Endothelial cell of umbilical vein (primary cell): ENCODE data around the gene DNASE1. TPM values are rescaled to one million over a fixed set of nuclear protein-coding genes. Genes with fewer than 3 reads are reported as not detected.

Experiments used
- Bru-seq: library from RNA; stranded (reverse); fragments of 400-500 nt; gene quantifications from one replicate; lab custom pipeline; 2021; lab: Mats Ljungman, UMichigan
- BruChase-seq, 2 experiments: library from RNA; stranded (reverse); fragments of 400-500 nt; gene quantifications; one replicate each; lab custom pipeline; 2021; lab: Mats Ljungman, UMichigan
- BruUV-seq: library from RNA; stranded (reverse); fragments of 400-500 nt; replicated peaks from 2 replicates; lab custom pipeline; 2021; lab: Mats Ljungman, UMichigan
- CTCF ChIA-PET: fragments of 300-600, 350-600 bp; sonication (Branson Sonifier 250); formaldehyde crosslinking; loops from one replicate; lab custom pipeline; 2021; ENCODE audit warnings: antibody characterized with exemption, inconsistent platforms; lab: Charles Lee
- POLR2A ChIA-PET: fragments of 300-600, 350-600 bp; sonication (Branson Sonifier 250); formaldehyde crosslinking; loops from one replicate; lab custom pipeline; 2021; ENCODE audit warnings: antibody characterized with exemption, inconsistent platforms; lab: Charles Lee
- DNase-seq: peaks from one replicate; pipeline ENCODE4 v3.0.0-alpha.2; 2011; ENCODE audit warnings: low read depth, low spot score
- FAIRE-seq: peaks from 2 replicates; lab custom pipeline; 2011; peaks lifted over from hg19 to GRCh38; lab: Jason Lieb, UNC
- H2AFZ ChIP-seq: 2 replicates; pipeline ENCODE4 v1.6.0; 2012; ENCODE audit warnings: low read depth, low read length, control low read depth, inconsistent platforms
- H3K27ac ChIP-seq: 2 replicates; pipeline ENCODE4 v1.5.1; 2011; ENCODE audit warnings: low read depth, mild to moderate bottlenecking, control low read depth, low read length, moderate library complexity; ENCODE audit not compliant: insufficient read depth
- H3K27me3 ChIP-seq, 2 experiments: 2 replicates each; pipeline versions ENCODE4 v1.6.0 to v1.6.1; 2011; ENCODE audit warnings: low read length in 2 of 2, mixed read lengths in 1 of 2; ENCODE audit not compliant: control insufficient read depth in 2 of 2, insufficient read depth in 2 of 2
- H3K36me3 ChIP-seq, 2 experiments: 2 replicates in 1 of 2; 3 replicates in 1 of 2; pipeline ENCODE4 v1.5.1; 2011; ENCODE audit warnings: low read length in 2 of 2, mild to moderate bottlenecking in 1 of 2, moderate library complexity in 1 of 2; ENCODE audit not compliant: control insufficient read depth in 2 of 2, insufficient read depth in 2 of 2; ENCODE audit errors: extremely low read depth in 1 of 2
- H3K4me1 ChIP-seq: 3 replicates; pipeline ENCODE4 v1.5.1; 2011; ENCODE audit warnings: mild to moderate bottlenecking, low read length; ENCODE audit not compliant: control insufficient read depth, insufficient read depth; ENCODE audit errors: extremely low read depth
- H3K4me2 ChIP-seq: 2 replicates; pipeline ENCODE4 v1.6.1; 2011; ENCODE audit warnings: low read length, control low read depth, mixed read lengths; ENCODE audit not compliant: insufficient read depth
- H3K4me3 ChIP-seq, 3 experiments: fragments of 200-600 bp in 1 of 3; sonication (generic), shearing (Covaris generic) in 1 of 3; replicated peaks in 1 of 3; 2 replicates each; pipeline ENCODE4 v1.5.1; 2011 to 2016; ENCODE audit warnings: control low read depth in 3 of 3, low read length in 3 of 3, mild to moderate bottlenecking in 2 of 3, inconsistent platforms in 1 of 3, low read depth in 1 of 3, moderate library complexity in 1 of 3; ENCODE audit not compliant: insufficient read depth in 1 of 3
- H3K79me2 ChIP-seq: 2 replicates; pipeline ENCODE4 v1.6.0; 2012; ENCODE audit warnings: low read length, inconsistent platforms; ENCODE audit not compliant: control insufficient read depth, insufficient read depth
- H3K9ac ChIP-seq: replicated peaks from 2 replicates; pipeline ENCODE3; 2011; ENCODE audit warnings: low read length, control low read depth; ENCODE audit not compliant: insufficient read depth; ENCODE audit errors: extremely low read depth
- H3K9me1 ChIP-seq: replicated peaks from 3 replicates; pipeline ENCODE4 v1.6.0; 2011; ENCODE audit warnings: mild to moderate bottlenecking, low read length; ENCODE audit not compliant: control insufficient read depth, insufficient read depth; ENCODE audit errors: extremely low read depth
- H3K9me3 ChIP-seq: replicated peaks from 2 replicates; pipeline ENCODE4 v1.5.1; 2012; ENCODE audit warnings: low read length, inconsistent platforms; ENCODE audit not compliant: control insufficient read depth, insufficient read depth
- H4K20me1 ChIP-seq: replicated peaks from 2 replicates; pipeline ENCODE3; 2011; ENCODE audit warnings: mild to moderate bottlenecking, low read length; ENCODE audit not compliant: control insufficient read depth, insufficient read depth; ENCODE audit errors: extremely low read depth
- EZH2 ChIP-seq: IDR thresholded peaks from 2 replicates; pipeline ENCODE4 v1.6.1; 2012; ENCODE audit warnings: borderline replicate concordance, low read depth, mild to moderate bottlenecking, moderate library complexity, low read length, inconsistent platforms; ENCODE audit not compliant: severe bottlenecking
- MYC ChIP-seq: IDR thresholded peaks from one replicate; pipeline ENCODE4 v1.6.1; 2011; ENCODE audit warnings: mild to moderate bottlenecking, low read depth, low read length
- dilution Hi-C: fragments of 300-500 bp; cut with MboI; formaldehyde crosslinking; loops from one replicate; pipeline ENCODE4 v1.15.0; 2019; ENCODE audit warnings: low sequenced_read_pairs; ENCODE audit not compliant: extremely low pct_ligation_motif_present
- intact Hi-C: fragments of 100-400 bp; cut with micrococcal nuclease; formaldehyde crosslinking; loops from one replicate; pipeline ENCODE4 v1.10.0; 2022
- long read RNA-seq: library from polyadenylated mRNA; stranded (forward); transcript quantifications from one replicate; pipeline ENCODE4 v2.0.0, GENCODE V29; 2021
- polyA minus RNA-seq, 3 experiments: library from RNA; depleted of rRNA, polyadenylated mRNA; stranded (reverse); fragments of >200 nt; gene quantifications; 1 replicate in 1 of 3; 2 replicates in 2 of 3; pipeline ENCODE4 v1.2.3, GENCODE V29; 2011
- polyA plus RNA-seq, 4 experiments: library from polyadenylated mRNA; depleted of rRNA in 3 of 4; stranded (reverse) in 3 of 4; unstranded in 1 of 4; fragments of >200 nt; gene quantifications; 2 replicates each; pipeline versions ENCODE4 v1.2.1 to v1.2.3, GENCODE V29; 2011 to 2012; ENCODE audit warnings: missing spikeins in 1 of 4
- total RNA-seq: library from RNA; stranded (reverse); gene quantifications from 2 replicates; pipeline ENCODE4 v1.2.3, GENCODE V29; 2021
- TF ChIP-seq, protein P1 (sequence below), 2 donors: IDR thresholded peaks; 1 replicate in 1 of 2; 2 replicates in 1 of 2; pipeline ENCODE4 v1.5.1; 2011; ENCODE audit warnings: low read length in 2 of 2, mild to moderate bottlenecking in 2 of 2, moderate library complexity in 2 of 2, control low read depth in 1 of 2, inconsistent platforms in 1 of 2, low read depth in 1 of 2; ENCODE audit not compliant: insufficient read depth in 1 of 2; ENCODE audit errors: extremely low read depth in 1 of 2

Gene DNASE1, protein sequence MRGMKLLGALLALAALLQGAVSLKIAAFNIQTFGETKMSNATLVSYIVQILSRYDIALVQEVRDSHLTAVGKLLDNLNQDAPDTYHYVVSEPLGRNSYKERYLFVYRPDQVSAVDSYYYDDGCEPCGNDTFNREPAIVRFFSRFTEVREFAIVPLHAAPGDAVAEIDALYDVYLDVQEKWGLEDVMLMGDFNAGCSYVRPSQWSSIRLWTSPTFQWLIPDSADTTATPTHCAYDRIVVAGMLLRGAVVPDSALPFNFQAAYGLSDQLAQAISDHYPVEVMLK
- total RNA-seq, result 12.2 and 13.5 TPM in 2 replicates
- 11.1 and 16.2 TPM in 2 replicates for polyA plus RNA-seq
- 6.4 and 8.0 TPM in 2 replicates for polyA plus RNA-seq (2011; cell fraction: cytosol; rRNA removed)
- 38.4 and 49.4 TPM in 2 replicates for polyA plus RNA-seq (2011; cell fraction: nucleus; rRNA removed)
- 5.3 and 8.5 TPM in 2 replicates for polyA plus RNA-seq (2012)
- 32.7 and 38.0 TPM in 2 replicates for polyA minus RNA-seq
- 1.1 TPM for polyA minus RNA-seq (2011; cell fraction: cytosol; rRNA and poly(A)+ RNA removed)
- polyA minus RNA-seq (2011; cell fraction: nucleus; rRNA and poly(A)+ RNA removed), result 24.5 and 37.3 TPM in 2 replicates
- percentile 44 among the genes with signal in this experiment for Bru-seq, nascent RNA
- percentile 67 among the genes with signal in this experiment for BruChase-seq, experiment 1, labeled RNA remaining after a 6-hour chase
- percentile 59 among the genes with signal in this experiment for BruChase-seq, experiment 2, labeled RNA remaining after a 2-hour chase
- long read RNA-seq, partial matches to known transcripts, result 10 of 29 reads
- long read RNA-seq, other reads (novel, unspliced or antisense), result 19 of 29 reads

GRCh38 chr16:3654249-3654991 is at the start of gene DNASE1:
DNASE1 (plus strand) TSS chr16:3654691; CDS start chr16:3655374, 683 bp downstream.
- FAIRE-seq (peak; percentile 67), DNase-seq (peak; percentile 42)
- Histone ChIP-seq H3K27ac (no peak within 1 kb of the TSS), H3K36me3 (peaks cover 2 to 32% of the 10 kb centered on the region in 2 experiments), H3K4me2 (no peak within 1 kb of the TSS), H3K27me3 (no peaks in the 10 kb centered on the region), H3K79me2 (no peaks in the 10 kb centered on the region), H3K9me3 (no peaks in the 10 kb centered on the region), H2AFZ (no peak within 1 kb of the TSS), H3K9me1 (no peaks in the 10 kb centered on the region), H3K4me1 (no peaks in the 10 kb centered on the region), H3K9ac (no peak within 1 kb of the TSS), H4K20me1 (no peaks in the 10 kb centered on the region), H3K4me3 (no peak within 1 kb of the TSS)
- intact Hi-C loops, result no loop called here
- POLR2A ChIA-PET, result no interaction called here
- CTCF ChIA-PET, result interaction anchor here (0.6 to 2.1 kb wide), 4 partner anchors 14 to 209 kb away, joined by 3 to 10 read pairs (median 4); no protein-coding TSS in a partner anchor
- no TSS peak for BruUV-seq
- TF ChIP-seq MYC (no peak), EZH2 (no peak)
- TF ChIP-seq, protein P1, sequence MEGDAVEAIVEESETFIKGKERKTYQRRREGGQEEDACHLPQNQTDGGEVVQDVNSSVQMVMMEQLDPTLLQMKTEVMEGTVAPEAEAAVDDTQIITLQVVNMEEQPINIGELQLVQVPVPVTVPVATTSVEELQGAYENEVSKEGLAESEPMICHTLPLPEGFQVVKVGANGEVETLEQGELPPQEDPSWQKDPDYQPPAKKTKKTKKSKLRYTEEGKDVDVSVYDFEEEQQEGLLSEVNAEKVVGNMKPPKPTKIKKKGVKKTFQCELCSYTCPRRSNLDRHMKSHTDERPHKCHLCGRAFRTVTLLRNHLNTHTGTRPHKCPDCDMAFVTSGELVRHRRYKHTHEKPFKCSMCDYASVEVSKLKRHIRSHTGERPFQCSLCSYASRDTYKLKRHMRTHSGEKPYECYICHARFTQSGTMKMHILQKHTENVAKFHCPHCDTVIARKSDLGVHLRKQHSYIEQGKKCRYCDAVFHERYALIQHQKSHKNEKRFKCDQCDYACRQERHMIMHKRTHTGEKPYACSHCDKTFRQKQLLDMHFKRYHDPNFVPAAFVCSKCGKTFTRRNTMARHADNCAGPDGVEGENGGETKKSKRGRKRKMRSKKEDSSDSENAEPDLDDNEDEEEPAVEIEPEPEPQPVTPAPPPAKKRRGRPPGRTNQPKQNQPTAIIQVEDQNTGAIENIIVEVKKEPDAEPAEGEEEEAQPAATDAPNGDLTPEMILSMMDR (IDR thresholded peaks at IDR 0.05; ENCODE audit: extremely low read depth in 1 of 2, insufficient read depth in 1 of 2, low read depth in 1 of 2, low read length in 2 of 2), result peak; percentile 69 to 82
- dilution Hi-C loops, result no loop called here
